HG03571 (cell line): ENCODE results near the gene HTRA2.

ENCODE experiments used
- ATAC-seq: cut with Tn5 transposase; IDR thresholded peaks from one replicate; pipeline ENCODE4 v1.9.1; 2021; ENCODE audit not compliant: unreplicated experiment

Gene HTRA2

GRCh38 chr2:74499940-74500577 is 29.7 kb upstream of the HTRA2 start:
- ATAC-seq: no peak

- ATAC-seq: no peak
Observed at GRCh38 chr2:74500578-74500946, 29.2 kb upstream of the HTRA2 start.

DNA sequence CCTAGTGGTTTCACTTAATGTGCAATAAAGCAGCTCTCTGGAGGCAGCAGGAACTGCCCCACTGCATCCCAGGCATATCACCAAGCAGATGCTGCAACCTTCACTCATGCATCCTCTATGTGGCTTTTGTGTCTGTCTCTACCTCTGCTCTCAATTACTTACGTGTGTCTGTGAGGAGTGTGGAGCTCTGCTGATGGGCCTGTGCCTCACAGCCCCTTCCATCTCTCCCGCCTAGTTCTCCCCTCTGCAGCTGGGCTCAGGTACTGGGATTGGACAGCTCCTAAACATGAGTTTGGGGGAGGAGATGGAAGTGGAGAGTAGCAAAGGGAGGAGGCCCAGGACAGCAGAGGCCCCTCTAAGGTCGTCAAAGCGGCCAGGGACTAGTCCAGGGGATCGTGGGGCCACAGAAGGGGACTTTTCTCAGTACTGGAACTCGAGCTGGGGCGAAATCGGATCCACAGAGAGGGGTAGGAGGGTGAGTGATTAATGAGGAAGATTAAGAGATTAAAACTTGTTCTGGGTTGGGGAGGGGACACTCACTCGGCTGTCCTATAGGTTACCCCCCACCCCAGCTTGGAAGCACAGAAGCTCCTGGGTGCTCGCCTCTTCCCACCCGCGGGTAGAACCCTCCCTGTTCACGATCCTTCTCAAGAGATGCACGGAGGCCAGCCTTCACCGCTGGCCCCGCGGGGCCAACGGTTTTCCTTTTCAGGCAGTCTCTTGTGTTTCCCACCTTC is 28.2 kb upstream of the HTRA2 start:
- ATAC-seq: no peak

- ATAC-seq: no peak
Observed at GRCh38 chr2:74502147-74502719, 27.5 kb upstream of the HTRA2 start.

DNA sequence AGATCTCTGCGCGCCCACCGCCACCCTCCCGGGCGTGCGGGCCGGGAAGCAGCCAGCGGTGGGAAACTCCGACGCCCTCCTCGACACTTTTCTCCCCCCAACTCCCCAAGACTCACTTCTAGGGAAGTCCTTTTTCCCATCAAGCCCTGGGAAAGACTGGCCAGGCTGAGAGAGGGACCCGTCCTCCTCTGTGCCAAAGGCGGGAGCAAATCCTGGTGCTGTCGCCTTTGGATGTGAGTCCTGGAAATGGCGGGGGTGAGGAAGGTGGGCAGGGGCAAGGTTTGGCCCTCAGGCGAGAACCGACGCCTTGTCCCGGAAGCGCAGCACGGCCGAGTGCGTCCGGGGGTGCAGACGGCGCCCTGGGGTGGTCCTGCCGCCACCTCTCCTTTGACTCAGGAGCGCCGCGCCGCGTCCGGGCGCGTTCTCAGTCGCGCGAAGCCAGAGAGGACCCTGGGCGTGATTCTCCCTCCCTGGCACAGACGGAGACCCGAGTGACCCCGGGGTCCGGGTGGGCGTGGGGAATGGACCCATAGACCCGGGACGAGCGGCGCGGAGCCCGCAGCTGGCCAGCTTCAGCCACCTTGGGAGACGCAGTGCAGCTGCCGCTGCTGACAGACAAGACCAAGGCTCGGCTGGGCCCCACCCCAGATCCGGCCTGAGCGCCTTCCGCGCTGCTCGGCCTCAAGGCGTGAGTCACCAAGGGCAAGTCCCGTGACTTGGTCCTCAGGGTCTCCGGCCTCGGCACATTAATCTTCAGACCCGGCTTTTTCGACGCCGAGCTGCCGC is 26.8 kb upstream of the HTRA2 start:
- no peak for ATAC-seq

- no peak for ATAC-seq
Observed at GRCh38 chr2:74503506-74504475, 25.9 kb upstream of the HTRA2 start.

DNA sequence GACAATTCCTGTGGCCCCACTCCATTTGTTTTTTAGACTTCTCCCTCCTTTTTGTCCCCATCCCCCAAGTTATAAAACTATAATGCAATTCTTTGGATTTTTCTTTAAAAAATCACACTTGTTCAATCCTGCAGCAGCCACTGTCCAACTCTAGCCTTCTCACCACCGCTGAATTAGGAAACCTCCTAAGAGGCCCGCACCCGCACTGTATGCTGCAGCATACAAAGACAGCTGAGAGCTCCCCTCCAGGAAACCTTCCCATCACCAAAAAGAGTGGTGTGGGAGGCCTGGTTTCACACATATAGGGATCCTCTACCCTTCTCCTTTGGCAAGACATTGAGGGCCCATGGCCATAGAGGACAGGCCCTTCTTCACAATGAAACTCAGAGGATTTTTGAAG is 25.1 kb upstream of the HTRA2 start:
- ATAC-seq: no peak

- no peak for ATAC-seq
Observed at GRCh38 chr2:74505448-74506246, 24.1 kb upstream of the HTRA2 start.

DNA sequence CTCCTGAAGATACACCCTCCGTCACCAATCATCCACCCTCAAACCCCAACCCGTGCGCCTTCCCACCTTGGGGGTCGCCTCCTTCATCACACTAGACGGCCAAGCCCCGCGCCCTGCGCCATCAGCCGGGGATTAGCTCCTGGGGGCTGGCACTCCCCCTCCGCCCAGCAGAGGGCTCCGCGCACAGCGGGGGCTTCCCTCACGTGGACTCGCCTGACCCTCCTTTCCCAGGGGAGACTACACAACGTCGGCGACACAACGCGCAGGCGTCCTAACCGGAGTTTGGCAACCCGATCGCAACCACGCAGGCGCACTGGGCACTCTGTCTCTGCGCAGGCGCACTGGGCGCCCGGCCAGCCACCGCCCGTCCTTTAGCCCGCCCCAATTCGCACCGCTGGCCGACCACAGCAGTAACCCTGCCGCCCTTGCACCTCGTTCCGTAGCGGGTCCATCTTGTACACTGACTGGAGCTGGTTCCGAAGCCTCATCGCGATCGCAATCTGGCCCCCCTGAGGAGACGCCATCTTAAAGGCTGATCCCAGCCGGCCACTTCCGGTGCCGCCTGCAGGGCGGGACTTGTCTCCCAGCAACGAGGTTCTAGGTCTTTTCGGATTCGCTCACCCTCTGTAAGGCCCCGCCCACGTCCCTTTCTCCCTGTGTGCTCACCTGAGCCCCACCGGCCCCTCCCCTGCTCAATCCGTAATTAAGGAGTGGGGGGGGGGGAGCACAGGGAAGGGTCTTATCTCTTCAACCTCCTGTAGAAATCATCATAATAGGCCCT is 22.4 kb upstream of the HTRA2 start, which contains the start of gene PCGF1:
Gene PCGF1 (minus strand): TSS at position 551 of the 781 bp plus-strand sequence. CDS start 27 bp downstream, at position 524.
- ATAC-seq: peak; percentile 84

DNA sequence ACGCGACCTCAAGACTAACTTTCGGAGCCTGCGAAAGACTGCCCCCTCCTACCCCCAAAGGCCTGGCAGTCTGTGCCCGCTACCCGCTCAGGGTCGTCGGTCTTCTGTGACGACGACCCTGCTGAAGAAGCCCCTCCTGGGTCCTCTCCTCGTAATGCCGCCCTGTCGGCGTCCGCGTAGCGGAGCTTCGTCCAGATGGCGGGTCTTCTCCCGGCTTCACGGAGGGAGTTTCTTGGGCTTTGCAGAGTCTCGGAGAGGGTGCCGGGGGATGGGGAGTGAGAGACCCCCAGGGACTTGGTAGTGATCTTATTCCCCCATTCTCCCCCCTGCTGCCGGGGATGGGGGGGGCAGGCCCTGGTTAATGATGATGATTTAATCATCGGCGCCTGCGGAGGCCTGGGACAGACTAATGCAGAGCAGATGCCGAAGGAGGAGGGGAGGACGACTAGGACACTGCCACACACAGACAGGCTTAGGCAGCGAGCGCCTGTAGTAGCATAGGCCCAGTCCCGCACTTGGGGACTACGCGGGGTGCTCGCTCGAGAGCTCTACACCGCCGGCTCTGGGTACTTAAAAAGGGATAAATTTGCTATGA is 21.7 kb upstream of the HTRA2 start:
- peak; percentile 2 for ATAC-seq

GRCh38 chr2:74510272-74510671 is 19.5 kb upstream of the HTRA2 start:
- no peak for ATAC-seq

GRCh38 chr2:74511104-74511989 is 18.4 kb upstream of the HTRA2 start:
- no peak for ATAC-seq

DNA sequence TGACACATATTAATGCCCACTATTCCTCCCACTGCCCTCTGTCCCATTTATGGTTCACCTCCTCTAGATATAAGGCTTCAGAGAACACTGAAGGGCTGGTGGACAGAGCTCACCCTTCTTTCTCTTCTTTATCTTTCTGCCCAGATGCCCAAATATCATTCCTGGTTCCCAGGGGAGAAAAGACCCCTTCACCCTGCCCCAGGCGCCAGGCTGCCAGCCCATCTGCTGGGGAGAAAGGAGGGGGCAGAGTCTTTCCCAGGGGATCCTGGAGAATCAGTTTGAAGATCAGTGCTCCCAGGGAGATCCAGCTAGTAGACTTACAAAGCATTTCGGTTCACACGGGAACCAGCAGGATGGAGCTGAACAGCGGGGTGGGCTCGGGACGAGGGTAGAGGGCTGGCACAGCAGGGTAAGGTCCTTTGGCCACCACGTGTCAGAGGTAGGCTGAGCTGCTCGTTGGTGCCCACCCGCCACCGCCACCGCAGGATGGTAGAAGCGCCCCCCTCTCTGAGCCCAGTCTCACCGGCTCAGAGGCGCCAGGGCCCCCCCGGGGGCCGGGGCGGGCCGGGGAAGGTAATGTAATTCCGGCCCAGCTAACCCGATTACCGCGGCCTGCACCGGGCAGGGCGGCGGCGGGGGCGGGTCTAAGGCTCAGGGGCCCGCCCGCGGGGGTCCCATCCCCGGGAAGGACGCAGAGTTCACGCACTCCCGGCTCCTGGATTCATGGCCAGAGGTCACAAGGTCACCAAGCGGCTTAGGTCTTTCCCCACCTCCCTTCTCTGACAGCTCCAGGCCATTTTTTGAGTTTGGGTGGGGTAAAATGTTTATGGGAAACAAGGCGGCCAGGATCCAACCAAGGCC is 16.8 kb upstream of the HTRA2 start:
- no peak for ATAC-seq

GRCh38 chr2:74513605-74514367 is 15.9 kb upstream of the HTRA2 start:
- ATAC-seq: no peak

DNA sequence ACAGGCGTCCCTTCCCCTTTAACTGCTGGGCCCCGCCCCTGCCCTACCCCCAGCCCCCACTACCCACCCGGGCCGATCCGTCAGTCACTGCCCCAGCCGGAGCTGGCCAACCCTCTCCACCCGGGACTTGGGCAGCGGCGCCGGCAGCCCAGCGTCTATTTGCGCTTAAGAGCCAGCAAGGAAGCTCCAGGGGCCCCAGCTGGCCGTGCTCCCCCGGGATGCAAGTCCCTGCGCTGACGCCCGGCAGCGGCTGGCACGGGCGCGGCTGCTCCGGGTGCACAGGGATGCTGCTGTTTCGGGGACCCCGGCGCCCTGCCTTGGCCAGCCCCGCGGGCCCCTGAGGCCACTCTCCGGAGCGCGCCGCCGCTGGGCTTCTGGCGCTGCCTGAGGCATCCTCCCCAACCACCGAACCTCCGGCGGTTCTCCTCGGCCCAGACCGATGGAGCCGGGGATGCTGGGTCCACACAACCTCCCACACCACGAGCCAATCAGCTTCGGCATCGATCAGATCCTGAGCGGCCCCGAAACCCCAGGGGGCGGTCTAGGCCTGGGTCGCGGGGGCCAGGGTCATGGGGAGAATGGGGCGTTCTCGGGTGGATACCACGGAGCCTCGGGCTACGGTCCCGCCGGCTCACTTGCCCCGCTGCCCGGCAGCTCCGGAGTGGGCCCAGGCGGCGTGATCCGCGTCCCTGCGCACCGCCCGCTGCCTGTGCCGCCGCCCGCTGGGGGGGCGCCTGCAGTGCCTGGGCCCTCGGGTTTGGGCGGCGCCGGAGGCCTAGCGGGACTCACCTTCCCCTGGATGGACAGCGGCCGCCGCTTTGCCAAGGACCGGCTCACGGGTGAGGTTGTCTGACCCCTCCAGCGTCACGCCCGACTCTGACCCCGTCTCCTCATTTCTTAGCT is 15.1 kb upstream of the HTRA2 start, which contains the start of gene TLX2:
Gene TLX2 (plus strand): TSS at position 83 of the 903 bp plus-strand sequence. CDS start 357 bp downstream, at position 440.
- no peak for ATAC-seq
